Measurements from ENCODE around the gene WWOX.

Gene WWOX

GRCh38 chr16:78365366-78365765 lies 265.9 kb downstream of the WWOX start:
- H3K4me3 ChIP-seq (ENCODE audit: low read length): no peak overlapping the region
- TF ChIP-seq ZNF274 (IDR thresholded peaks at IDR 0.05; ENCODE audit: low read depth, low read length): no peak

DNA sequence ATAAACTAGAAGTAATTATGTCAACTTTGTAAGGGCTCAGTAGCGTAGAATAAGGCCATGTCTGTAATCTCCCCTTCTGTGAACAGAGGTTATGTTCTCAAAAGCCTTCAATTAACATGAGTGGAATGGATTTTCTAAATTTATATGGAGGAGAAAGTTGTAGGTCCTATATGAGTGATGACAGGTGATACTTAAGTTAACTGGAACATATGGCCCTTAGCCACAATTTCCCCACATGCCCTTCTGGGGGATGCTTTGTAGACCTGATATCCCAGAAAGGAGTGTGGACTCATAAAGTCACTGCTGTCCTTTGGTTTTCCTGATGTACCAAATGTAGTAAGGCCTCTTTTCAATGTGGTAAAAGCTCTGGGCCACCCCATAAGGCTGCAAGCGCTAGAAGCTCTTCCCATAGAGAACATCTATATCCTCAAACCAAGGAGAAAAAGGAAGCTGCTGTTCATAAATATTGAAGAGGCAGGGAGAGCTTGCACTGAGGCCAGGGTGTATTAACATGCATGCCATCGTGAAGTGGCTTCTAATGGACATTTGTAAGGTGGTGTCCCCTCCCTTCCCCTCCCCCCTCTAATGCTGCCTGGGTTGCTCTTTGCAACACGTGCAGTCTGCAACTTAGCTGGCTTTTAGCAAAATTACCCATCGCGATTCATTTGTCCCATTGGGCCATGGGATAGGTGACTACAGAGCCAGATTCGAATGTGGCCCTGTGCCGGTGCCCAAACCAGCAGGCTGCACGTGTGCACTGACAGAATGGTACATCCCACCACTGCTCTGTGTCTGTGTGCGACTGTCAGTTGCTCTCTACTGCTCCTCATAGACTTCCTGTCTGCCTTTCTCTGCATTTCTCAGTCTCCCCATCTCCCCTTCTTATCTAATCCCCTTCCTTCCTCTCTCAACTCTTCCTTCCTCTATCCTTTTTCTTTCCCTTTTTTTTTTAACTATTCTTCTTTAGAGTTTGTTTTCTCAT lies 269.0 kb downstream of the WWOX start:
- no peak overlapping the region for H3K4me3 ChIP-seq (ENCODE audit: low read length)
- TF ChIP-seq ZNF274 (IDR thresholded peaks at IDR 0.05; ENCODE audit: low read depth, low read length): no peak

- H3K4me3 ChIP-seq (ENCODE audit: low read length): no peak overlapping the region
- TF ChIP-seq ZNF274 (IDR thresholded peaks at IDR 0.05; ENCODE audit: low read depth, low read length): no peak
Observed at GRCh38 chr16:78372277-78372676, 272.8 kb downstream of the WWOX start.

GRCh38 chr16:78375055-78375679 lies 275.7 kb downstream of the WWOX start:
- no peak for TF ChIP-seq ZNF274 (IDR thresholded peaks at IDR 0.05; ENCODE audit: low read depth, low read length)

DNA sequence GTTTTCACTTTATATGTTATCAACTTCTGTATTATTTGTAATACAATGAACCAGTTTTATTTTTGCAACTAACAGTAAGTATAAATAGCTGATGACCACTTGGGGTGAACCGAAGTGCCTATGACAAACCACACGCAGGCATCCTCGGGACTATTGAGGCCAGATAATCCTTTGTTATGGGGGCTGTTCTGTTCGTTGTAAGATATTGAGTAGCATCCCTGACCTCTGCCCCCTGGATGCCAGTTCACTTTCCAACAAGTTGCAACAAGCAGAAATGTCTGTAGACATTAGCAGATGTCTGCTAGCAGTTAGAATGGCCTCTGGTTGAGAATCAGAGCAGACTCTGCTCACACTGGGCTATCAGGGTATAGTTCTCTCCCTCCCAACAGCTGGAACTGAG lies 277.0 kb downstream of the WWOX start:
- no peak overlapping the region for H3K4me3 ChIP-seq (ENCODE audit: low read length)
- no peak for TF ChIP-seq ZNF274 (IDR thresholded peaks at IDR 0.05; ENCODE audit: low read depth, low read length)

More at GRCh38 chr16:78375055-78375679, 275.7 kb downstream of the WWOX start:
- H3K4me3 ChIP-seq (ENCODE audit: low read length): no peak overlapping the region

DNA sequence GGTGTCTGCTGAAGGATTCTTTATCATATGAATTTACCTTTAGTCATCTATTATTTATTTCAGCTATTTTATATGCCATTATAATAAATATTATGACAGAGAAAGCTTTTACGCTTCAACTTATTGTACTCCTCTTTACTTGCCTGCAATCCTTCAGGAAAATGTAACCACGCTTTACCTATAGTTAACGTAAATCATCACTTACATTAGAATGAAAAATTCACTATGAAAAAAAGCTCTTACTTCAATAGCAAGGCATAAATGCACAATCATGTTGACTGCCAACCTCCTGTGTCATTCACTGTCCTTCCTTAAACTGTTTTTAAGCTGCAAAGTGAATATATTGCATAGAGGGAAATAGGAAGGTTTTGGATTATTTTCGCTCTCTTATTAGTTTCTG lies 277.9 kb downstream of the WWOX start:
- no peak for TF ChIP-seq ZNF274 (IDR thresholded peaks at IDR 0.05; ENCODE audit: low read depth, low read length)
- H3K4me3 ChIP-seq (ENCODE audit: low read length): no peak overlapping the region

- no peak for TF ChIP-seq ZNF274 (IDR thresholded peaks at IDR 0.05; ENCODE audit: low read depth, low read length)
- no peak overlapping the region for H3K4me3 ChIP-seq (ENCODE audit: low read length)
Observed at GRCh38 chr16:78381060-78381459, 281.6 kb downstream of the WWOX start.

- H3K4me3 ChIP-seq (ENCODE audit: low read length): no peak overlapping the region
- no peak for TF ChIP-seq ZNF274 (IDR thresholded peaks at IDR 0.05; ENCODE audit: low read depth, low read length)
Observed at GRCh38 chr16:78383118-78383517, 283.7 kb downstream of the WWOX start.

GRCh38 chr16:78385086-78385805 lies 285.8 kb downstream of the WWOX start:
- no peak overlapping the region for H3K4me3 ChIP-seq (ENCODE audit: low read length)
- TF ChIP-seq ZNF274 (IDR thresholded peaks at IDR 0.05; ENCODE audit: low read depth, low read length): no peak

DNA sequence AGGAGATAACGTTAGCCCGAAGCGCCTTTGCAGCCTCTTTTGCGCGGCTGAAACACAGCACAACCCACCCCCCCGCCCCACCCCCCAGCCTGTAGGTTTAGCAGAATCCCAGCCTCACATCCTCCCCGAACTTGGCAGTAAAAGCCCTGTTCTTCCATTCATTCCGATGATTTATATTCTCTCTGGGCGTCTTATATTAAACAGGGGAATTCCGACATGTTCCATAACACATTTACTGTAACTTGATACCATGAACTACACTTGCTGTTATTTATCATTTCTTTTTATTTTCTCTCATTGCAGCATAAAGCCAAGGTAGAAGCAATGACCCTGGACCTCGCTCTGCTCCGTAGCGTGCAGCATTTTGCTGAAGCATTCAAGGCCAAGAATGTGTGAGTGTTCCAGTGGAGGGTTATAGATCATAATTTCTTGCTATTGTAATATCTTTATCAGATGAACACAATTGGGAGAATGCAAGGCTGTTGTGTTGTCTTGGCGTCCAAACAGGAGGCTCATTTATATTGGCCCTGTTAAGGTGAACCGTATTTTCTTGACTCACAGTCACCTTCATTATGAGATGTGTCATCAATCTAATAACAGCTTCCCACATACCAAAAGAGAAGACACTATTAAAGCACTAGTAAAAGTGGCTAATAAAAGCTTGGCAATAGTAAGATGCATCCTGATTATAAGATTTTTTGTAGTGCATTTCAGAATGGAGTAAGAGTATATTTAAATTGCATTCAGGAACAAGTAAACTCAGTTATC lies 287.3 kb downstream of the WWOX start:
- no peak for TF ChIP-seq ZNF274 (IDR thresholded peaks at IDR 0.05; ENCODE audit: low read depth, low read length)
- H3K4me3 ChIP-seq (ENCODE audit: low read length): no peak overlapping the region

DNA sequence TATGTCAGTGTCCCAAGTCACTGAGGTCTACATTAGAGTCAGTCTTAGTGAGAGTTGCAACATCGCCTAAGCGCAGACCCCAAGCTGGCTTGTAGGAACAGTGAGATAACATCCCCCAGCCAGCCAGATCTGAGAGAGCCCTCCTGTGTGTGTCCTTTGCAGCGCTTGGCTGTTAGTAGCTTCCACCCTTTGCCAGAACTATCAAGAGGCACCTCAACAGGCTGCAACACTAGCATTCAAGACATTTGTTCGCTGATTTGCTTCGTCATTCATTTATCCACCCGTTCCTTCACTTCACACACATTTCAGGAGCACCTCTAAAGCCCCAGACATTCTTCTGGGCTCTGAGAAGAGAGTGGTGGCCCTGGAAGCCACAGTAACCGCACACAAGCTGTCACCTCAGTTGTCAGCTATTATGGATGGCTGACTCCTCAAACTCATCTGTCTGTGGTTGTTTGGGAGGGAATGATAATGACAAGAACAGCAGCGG lies 289.6 kb downstream of the WWOX start:
- no peak for TF ChIP-seq ZNF274 (IDR thresholded peaks at IDR 0.05; ENCODE audit: low read depth, low read length)
- no peak overlapping the region for H3K4me3 ChIP-seq (ENCODE audit: low read length)

- no peak for TF ChIP-seq ZNF274 (IDR thresholded peaks at IDR 0.05; ENCODE audit: low read depth, low read length)
- no peak overlapping the region for H3K4me3 ChIP-seq (ENCODE audit: low read length)
Observed at GRCh38 chr16:78390092-78390491, 290.6 kb downstream of the WWOX start.

DNA sequence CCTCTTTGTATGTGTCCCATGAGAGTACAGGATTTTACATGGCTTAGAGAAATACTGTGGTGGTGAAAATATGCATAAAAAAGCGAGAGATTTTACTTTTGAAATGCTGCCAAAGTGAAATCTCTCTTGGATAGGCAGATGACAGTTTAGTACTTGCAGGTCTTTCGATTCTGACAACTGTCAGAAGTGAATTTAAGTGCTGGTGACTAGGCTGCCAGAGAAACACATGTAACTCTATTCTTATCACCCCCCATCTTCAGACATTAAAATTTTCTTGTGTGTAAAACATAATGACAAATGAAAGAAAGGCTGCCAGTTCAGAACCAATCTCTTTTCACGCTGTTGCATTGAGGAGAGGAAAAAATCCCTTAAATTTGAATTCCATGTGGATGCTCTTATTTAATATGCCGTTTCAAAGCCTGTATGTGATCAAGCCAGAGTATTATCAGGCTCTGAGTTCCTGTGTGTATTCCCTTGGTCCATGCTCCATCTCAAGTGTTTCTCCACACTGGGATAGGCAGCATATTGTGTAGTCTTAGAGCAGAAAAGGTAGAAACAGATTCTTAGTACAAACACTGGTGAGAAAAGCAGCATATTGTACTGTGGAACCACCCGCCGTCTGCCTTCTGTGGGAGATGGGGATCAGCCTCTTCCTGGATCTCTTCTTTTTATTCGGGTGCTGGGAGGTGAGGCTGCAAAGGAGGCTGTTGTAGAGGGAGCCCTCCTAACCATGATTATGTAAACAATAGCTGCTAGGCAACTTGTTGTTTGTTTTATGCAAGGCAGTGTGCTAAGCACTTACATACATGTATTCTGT lies 291.3 kb downstream of the WWOX start:
- TF ChIP-seq ZNF274 (IDR thresholded peaks at IDR 0.05; ENCODE audit: low read depth, low read length): no peak
- H3K4me3 ChIP-seq (ENCODE audit: low read length): no peak overlapping the region

Measured in GM08714 (cell line).